Measurements from ENCODE around the gene CDH4.

CDH4 gene

DNA sequence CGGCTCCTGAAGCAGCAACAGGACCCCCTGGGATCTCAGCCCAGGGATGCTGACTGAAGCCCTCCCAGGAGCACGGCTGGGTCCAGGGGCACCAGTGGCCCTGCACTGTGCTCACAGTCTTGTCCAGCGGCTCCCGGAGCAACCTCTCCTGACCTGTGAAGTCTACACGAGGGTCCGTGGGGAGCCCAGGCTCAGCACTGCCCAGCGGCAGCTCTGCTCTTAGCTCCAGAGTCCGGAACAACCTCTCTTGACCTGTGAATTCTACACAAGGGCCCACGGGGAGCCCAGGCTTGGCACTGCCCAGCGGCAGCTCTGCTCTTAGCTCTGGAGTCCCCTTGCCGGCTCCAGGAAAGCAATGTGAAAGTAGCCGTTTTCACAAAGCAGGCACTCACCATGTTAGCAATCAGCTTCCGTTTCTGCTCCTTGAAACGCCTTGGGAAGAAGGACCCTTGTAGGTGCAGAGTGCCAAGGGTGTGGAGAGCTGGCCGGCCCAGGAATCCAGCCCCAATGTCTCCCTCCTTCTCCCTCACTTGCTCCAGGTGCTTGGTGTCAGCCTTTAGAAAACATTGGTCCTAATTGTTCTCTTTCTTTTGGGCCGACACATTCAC is 310.9 kb downstream of the CDH4 start:
- no peak overlapping the region for H3K9ac ChIP-seq (ENCODE audit: low read length)
- H3K79me2 ChIP-seq (ENCODE audit: control insufficient read depth, insufficient read depth, low read length): no peaks in the 10 kb centered on the region
- H2BK120ac ChIP-seq (ENCODE audit: low read depth, low read length): no peak overlapping the region
- no peak overlapping the region for H2BK5ac ChIP-seq (ENCODE audit: low read length)
- H3K27me3 ChIP-seq (ENCODE audit: insufficient read depth, low read length, poor library complexity): no peaks in the 10 kb centered on the region
- no peaks in the 10 kb centered on the region for H3K79me1 ChIP-seq (ENCODE audit: low read length)
- peak overlapping the region; percentile 24 for H3K23ac ChIP-seq (ENCODE audit: low read length)
- DNase-seq: no peak
- H4K8ac ChIP-seq (ENCODE audit: low read depth, low read length): no peak overlapping the region
- no peak overlapping the region for H3K4me3 ChIP-seq (ENCODE audit: low read length)
- no peaks in the 10 kb centered on the region for H3K36me3 ChIP-seq (ENCODE audit: control insufficient read depth, insufficient read depth, low read length)
- peaks cover 6% of the 10 kb centered on the region for H3K4me1 ChIP-seq (ENCODE audit: control insufficient read depth, low read depth, low read length)
- no peak overlapping the region for H4K5ac ChIP-seq (ENCODE audit: low read length)
- no peak overlapping the region for H2BK15ac ChIP-seq (replicated peaks; ENCODE audit: low read depth)
- H3K56ac ChIP-seq (ENCODE audit: low read length): peak overlapping the region; percentile 28
- H2AK5ac ChIP-seq (ENCODE audit: low read length): no peak overlapping the region
- WGBS (ENCODE audit: extremely low coverage, insufficient coverage, low lambda C conversion rate): no CpG with 5 or more reads among the region's 16 CpGs
- no peak overlapping the region for H3K18ac ChIP-seq (ENCODE audit: low read length)
- no peak overlapping the region for H3K4me2 ChIP-seq (ENCODE audit: low read length)
- no peak overlapping the region for H3K27ac ChIP-seq (ENCODE audit: low read depth, low read length)
- H3K4ac ChIP-seq (ENCODE audit: low read depth, low read length): no peak overlapping the region

- no peak overlapping the region for H3K4ac ChIP-seq (ENCODE audit: low read depth, low read length)
- no peaks in the 10 kb centered on the region for H3K79me1 ChIP-seq (ENCODE audit: low read length)
- no peak for DNase-seq
- H3K56ac ChIP-seq (ENCODE audit: low read length): no peak overlapping the region
- H3K36me3 ChIP-seq (ENCODE audit: control insufficient read depth, insufficient read depth, low read length): no peaks in the 10 kb centered on the region
- H3K4me3 ChIP-seq (ENCODE audit: low read length): no peak overlapping the region
- no peak overlapping the region for H2BK15ac ChIP-seq (replicated peaks; ENCODE audit: low read depth)
- no peak overlapping the region for H2BK120ac ChIP-seq (ENCODE audit: low read depth, low read length)
- no CpG with 5 or more reads among the region's 8 CpGs for WGBS (ENCODE audit: extremely low coverage, insufficient coverage, low lambda C conversion rate)
- H3K27ac ChIP-seq (ENCODE audit: low read depth, low read length): no peak overlapping the region
- no peak overlapping the region for H3K4me2 ChIP-seq (ENCODE audit: low read length)
- H4K8ac ChIP-seq (ENCODE audit: low read depth, low read length): no peak overlapping the region
- no peak overlapping the region for H3K18ac ChIP-seq (ENCODE audit: low read length)
- no peak overlapping the region for H2BK5ac ChIP-seq (ENCODE audit: low read length)
- H3K23ac ChIP-seq (ENCODE audit: low read length): no peak overlapping the region
- H4K5ac ChIP-seq (ENCODE audit: low read length): no peak overlapping the region
- no peaks in the 10 kb centered on the region for H3K27me3 ChIP-seq (ENCODE audit: insufficient read depth, low read length, poor library complexity)
- H2AK5ac ChIP-seq (ENCODE audit: low read length): no peak overlapping the region
- no peak overlapping the region for H3K9ac ChIP-seq (ENCODE audit: low read length)
- peaks cover 3% of the 10 kb centered on the region for H3K4me1 ChIP-seq (ENCODE audit: control insufficient read depth, low read depth, low read length)
- no peaks in the 10 kb centered on the region for H3K79me2 ChIP-seq (ENCODE audit: control insufficient read depth, insufficient read depth, low read length)
Measured at GRCh38 chr20:61564628-61565027, 312.6 kb downstream of the CDH4 start.

- Histone ChIP-seq H2BK15ac (replicated peaks; ENCODE audit: low read depth) (no peak overlapping the region), H3K23ac (ENCODE audit: low read length) (no peak overlapping the region), H2BK5ac (ENCODE audit: low read length) (no peak overlapping the region), H3K36me3 (ENCODE audit: control insufficient read depth, insufficient read depth, low read length) (no peaks in the 10 kb centered on the region), H3K27me3 (ENCODE audit: insufficient read depth, low read length, poor library complexity) (no peaks in the 10 kb centered on the region), H3K4ac (ENCODE audit: low read depth, low read length) (no peak overlapping the region), H4K8ac (ENCODE audit: low read depth, low read length) (no peak overlapping the region), H3K4me2 (ENCODE audit: low read length) (no peak overlapping the region), H3K4me1 (ENCODE audit: control insufficient read depth, low read depth, low read length) (no peaks in the 10 kb centered on the region), H3K56ac (ENCODE audit: low read length) (no peak overlapping the region), H4K5ac (ENCODE audit: low read length) (no peak overlapping the region), H3K9ac (ENCODE audit: low read length) (no peak overlapping the region), H3K4me3 (ENCODE audit: low read length) (no peak overlapping the region), H3K18ac (ENCODE audit: low read length) (no peak overlapping the region), H2BK120ac (ENCODE audit: low read depth, low read length) (no peak overlapping the region), H3K27ac (ENCODE audit: low read depth, low read length) (no peak overlapping the region), H2AK5ac (ENCODE audit: low read length) (no peak overlapping the region), H3K79me1 (ENCODE audit: low read length) (no peaks in the 10 kb centered on the region), H3K79me2 (ENCODE audit: control insufficient read depth, insufficient read depth, low read length) (no peaks in the 10 kb centered on the region)
- no CpG with 5 or more reads among the region's 12 CpGs for WGBS (ENCODE audit: extremely low coverage, insufficient coverage, low lambda C conversion rate)
- DNase-seq: no peak
Measured at GRCh38 chr20:61565791-61566190, 313.7 kb downstream of the CDH4 start.

- no CpG with 5 or more reads among the region's 22 CpGs for WGBS (ENCODE audit: extremely low coverage, insufficient coverage, low lambda C conversion rate)
Measured at GRCh38 chr20:61566691-61567090, 314.6 kb downstream of the CDH4 start.

DNA sequence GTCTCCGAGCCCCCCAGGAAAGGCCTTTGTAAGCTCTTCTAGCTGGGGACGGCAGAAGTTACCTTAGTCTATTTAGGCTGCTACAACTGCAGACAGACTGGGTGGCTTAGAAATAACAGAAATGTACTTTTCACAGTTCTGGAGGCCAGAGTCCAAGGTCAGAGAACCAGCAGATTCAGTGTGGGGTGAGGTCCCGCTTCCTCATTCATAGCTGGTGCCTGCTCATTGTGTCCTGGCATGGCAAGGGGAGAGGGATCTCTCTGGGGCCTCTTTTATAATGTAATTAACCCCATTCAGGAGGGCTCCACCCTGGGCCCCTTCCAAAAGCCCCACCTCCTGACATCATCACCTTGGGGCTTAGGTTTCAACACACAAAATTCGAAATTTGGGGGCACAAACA is 315.1 kb downstream of the CDH4 start:
- H3K56ac ChIP-seq (ENCODE audit: low read length): no peak overlapping the region
- no peaks in the 10 kb centered on the region for H3K4me1 ChIP-seq (ENCODE audit: control insufficient read depth, low read depth, low read length)
- H2BK120ac ChIP-seq (ENCODE audit: low read depth, low read length): no peak overlapping the region
- no peak overlapping the region for H3K9ac ChIP-seq (ENCODE audit: low read length)
- WGBS (ENCODE audit: extremely low coverage, insufficient coverage, low lambda C conversion rate): no CpG with 5 or more reads among the region's 4 CpGs
- no peak overlapping the region for H4K8ac ChIP-seq (ENCODE audit: low read depth, low read length)
- no peak overlapping the region for H2BK15ac ChIP-seq (replicated peaks; ENCODE audit: low read depth)
- H3K18ac ChIP-seq (ENCODE audit: low read length): no peak overlapping the region
- H3K27me3 ChIP-seq (ENCODE audit: insufficient read depth, low read length, poor library complexity): no peaks in the 10 kb centered on the region
- H2BK5ac ChIP-seq (ENCODE audit: low read length): no peak overlapping the region
- no peak overlapping the region for H4K5ac ChIP-seq (ENCODE audit: low read length)
- no peaks in the 10 kb centered on the region for H3K79me1 ChIP-seq (ENCODE audit: low read length)
- H3K23ac ChIP-seq (ENCODE audit: low read length): no peak overlapping the region
- DNase-seq: no peak
- H3K27ac ChIP-seq (ENCODE audit: low read depth, low read length): no peak overlapping the region
- H2AK5ac ChIP-seq (ENCODE audit: low read length): no peak overlapping the region
- H3K4me3 ChIP-seq (ENCODE audit: low read length): no peak overlapping the region
- no peak overlapping the region for H3K4me2 ChIP-seq (ENCODE audit: low read length)
- H3K79me2 ChIP-seq (ENCODE audit: control insufficient read depth, insufficient read depth, low read length): no peaks in the 10 kb centered on the region
- H3K4ac ChIP-seq (ENCODE audit: low read depth, low read length): no peak overlapping the region
- no peaks in the 10 kb centered on the region for H3K36me3 ChIP-seq (ENCODE audit: control insufficient read depth, insufficient read depth, low read length)

More at GRCh38 chr20:61566691-61567090, 314.6 kb downstream of the CDH4 start:
- Histone ChIP-seq H3K56ac (ENCODE audit: low read length) (no peak overlapping the region), H3K79me1 (ENCODE audit: low read length) (no peaks in the 10 kb centered on the region), H3K23ac (ENCODE audit: low read length) (no peak overlapping the region), H3K18ac (ENCODE audit: low read length) (no peak overlapping the region), H3K4me3 (ENCODE audit: low read length) (no peak overlapping the region), H3K27ac (ENCODE audit: low read depth, low read length) (no peak overlapping the region), H3K27me3 (ENCODE audit: insufficient read depth, low read length, poor library complexity) (no peaks in the 10 kb centered on the region), H2BK120ac (ENCODE audit: low read depth, low read length) (no peak overlapping the region), H3K4me2 (ENCODE audit: low read length) (no peak overlapping the region), H4K5ac (ENCODE audit: low read length) (no peak overlapping the region), H2BK15ac (replicated peaks; ENCODE audit: low read depth) (no peak overlapping the region), H2AK5ac (ENCODE audit: low read length) (no peak overlapping the region), H3K36me3 (ENCODE audit: control insufficient read depth, insufficient read depth, low read length) (no peaks in the 10 kb centered on the region), H3K4me1 (ENCODE audit: control insufficient read depth, low read depth, low read length) (no peaks in the 10 kb centered on the region), H3K4ac (ENCODE audit: low read depth, low read length) (no peak overlapping the region), H4K8ac (ENCODE audit: low read depth, low read length) (no peak overlapping the region), H3K79me2 (ENCODE audit: control insufficient read depth, insufficient read depth, low read length) (no peaks in the 10 kb centered on the region), H2BK5ac (ENCODE audit: low read length) (no peak overlapping the region), H3K9ac (ENCODE audit: low read length) (no peak overlapping the region)
- DNase-seq: no peak

DNA sequence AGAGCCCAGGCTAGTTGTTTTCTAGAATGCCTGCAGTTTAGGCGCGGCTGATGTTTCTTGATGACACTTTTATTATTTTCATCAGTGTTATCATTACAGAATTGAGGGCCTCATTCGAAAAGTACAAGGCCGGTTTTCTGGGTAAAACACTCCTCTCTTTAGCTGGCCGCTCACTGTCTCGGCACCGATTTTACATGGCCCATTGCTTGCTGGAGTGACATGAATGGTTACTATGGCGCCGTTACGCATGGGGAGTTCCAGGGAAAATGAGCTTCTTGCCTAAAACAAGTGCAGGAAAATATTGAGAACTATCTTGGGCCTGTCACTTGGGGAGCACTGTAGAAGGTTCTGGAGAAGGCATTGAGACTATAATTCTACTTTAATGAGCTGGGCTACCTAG is 317.8 kb downstream of the CDH4 start:
- Histone ChIP-seq H3K56ac (ENCODE audit: low read length) (no peak overlapping the region), H2BK15ac (replicated peaks; ENCODE audit: low read depth) (no peak overlapping the region), H4K5ac (ENCODE audit: low read length) (no peak overlapping the region), H3K36me3 (ENCODE audit: control insufficient read depth, insufficient read depth, low read length) (no peaks in the 10 kb centered on the region), H3K23ac (ENCODE audit: low read length) (no peak overlapping the region), H2BK120ac (ENCODE audit: low read depth, low read length) (no peak overlapping the region), H2AK5ac (ENCODE audit: low read length) (no peak overlapping the region), H3K79me2 (ENCODE audit: control insufficient read depth, insufficient read depth, low read length) (no peaks in the 10 kb centered on the region), H3K27ac (ENCODE audit: low read depth, low read length) (no peak overlapping the region), H3K4me1 (ENCODE audit: control insufficient read depth, low read depth, low read length) (no peaks in the 10 kb centered on the region), H3K27me3 (ENCODE audit: insufficient read depth, low read length, poor library complexity) (no peaks in the 10 kb centered on the region), H3K4ac (ENCODE audit: low read depth, low read length) (no peak overlapping the region), H2BK5ac (ENCODE audit: low read length) (no peak overlapping the region), H3K9ac (ENCODE audit: low read length) (no peak overlapping the region), H3K4me2 (ENCODE audit: low read length) (no peak overlapping the region), H3K79me1 (ENCODE audit: low read length) (no peaks in the 10 kb centered on the region), H3K4me3 (ENCODE audit: low read length) (no peak overlapping the region), H3K18ac (ENCODE audit: low read length) (no peak overlapping the region), H4K8ac (ENCODE audit: low read depth, low read length) (no peak overlapping the region)
- no CpG with 5 or more reads among the region's 10 CpGs for whole genome bisulfite sequencing (ENCODE audit: extremely low coverage, insufficient coverage, low lambda C conversion rate)
- no peak for DNase-seq

Measured in mesendoderm (in vitro differentiated cells).